ENCODE measurements around the gene GNPAT.

DNA sequence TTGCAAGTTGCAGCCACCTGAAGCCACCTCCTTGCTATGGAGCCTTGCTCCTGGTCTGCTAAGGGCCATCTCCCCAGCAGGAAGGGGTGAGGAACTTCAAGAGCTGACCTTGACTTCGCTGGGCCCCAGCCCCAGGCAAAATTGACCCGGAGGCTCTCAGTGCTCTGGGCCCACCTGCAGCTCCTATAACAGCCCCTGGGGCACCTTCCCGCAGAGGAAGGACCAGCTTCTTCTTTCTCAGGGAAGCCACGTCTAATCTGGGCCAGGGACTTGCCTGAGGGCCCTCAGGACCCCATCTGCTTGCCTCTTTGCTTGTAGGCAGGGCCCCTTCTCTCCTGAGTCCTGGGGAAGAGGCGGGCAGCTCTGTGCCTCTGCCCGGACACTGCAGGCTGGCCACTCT, 30.9 kb upstream of the GNPAT start:
- TF ChIP-seq POLR2A (IDR thresholded peaks at IDR 0.05) (no peak), POLR2AphosphoS5 (IDR thresholded peaks at IDR 0.05) (no peak)
- TF ChIP-seq, protein P1, sequence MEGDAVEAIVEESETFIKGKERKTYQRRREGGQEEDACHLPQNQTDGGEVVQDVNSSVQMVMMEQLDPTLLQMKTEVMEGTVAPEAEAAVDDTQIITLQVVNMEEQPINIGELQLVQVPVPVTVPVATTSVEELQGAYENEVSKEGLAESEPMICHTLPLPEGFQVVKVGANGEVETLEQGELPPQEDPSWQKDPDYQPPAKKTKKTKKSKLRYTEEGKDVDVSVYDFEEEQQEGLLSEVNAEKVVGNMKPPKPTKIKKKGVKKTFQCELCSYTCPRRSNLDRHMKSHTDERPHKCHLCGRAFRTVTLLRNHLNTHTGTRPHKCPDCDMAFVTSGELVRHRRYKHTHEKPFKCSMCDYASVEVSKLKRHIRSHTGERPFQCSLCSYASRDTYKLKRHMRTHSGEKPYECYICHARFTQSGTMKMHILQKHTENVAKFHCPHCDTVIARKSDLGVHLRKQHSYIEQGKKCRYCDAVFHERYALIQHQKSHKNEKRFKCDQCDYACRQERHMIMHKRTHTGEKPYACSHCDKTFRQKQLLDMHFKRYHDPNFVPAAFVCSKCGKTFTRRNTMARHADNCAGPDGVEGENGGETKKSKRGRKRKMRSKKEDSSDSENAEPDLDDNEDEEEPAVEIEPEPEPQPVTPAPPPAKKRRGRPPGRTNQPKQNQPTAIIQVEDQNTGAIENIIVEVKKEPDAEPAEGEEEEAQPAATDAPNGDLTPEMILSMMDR (IDR thresholded peaks at IDR 0.05) = no peak

All from breast epithelium (tissue), 3 donors.